IMR-90 (cell line): Measurements from ENCODE around the gene GPX4. TPM values are rescaled to one million over a fixed set of nuclear protein-coding genes. Genes with fewer than 3 reads are reported as not detected.

Experiments used
- ATAC-seq: fragments of 200-7000 bp; cut with Tn5 transposase; 2 replicates; pipeline ENCODE4 v1.9.1; 2020; ENCODE audit warnings: low read depth, mild to moderate bottlenecking, moderate library complexity
- BruUV-seq: library from RNA; stranded (reverse); fragments of 400-500 nt; replicated peaks from 2 replicates; lab custom pipeline; 2021; lab: Mats Ljungman, UMichigan
- CTCF ChIA-PET: fragments of 300-600 bp; formaldehyde crosslinking; extraction: SDS; loops from one replicate; lab custom pipeline; 2021; ENCODE audit warnings: antibody characterized with exemption; lab: Yijun Ruan, JAX
- POLR2A ChIA-PET: fragments of 300-600 bp; sonication (Branson Sonifier 250); formaldehyde crosslinking; loops from one replicate; lab custom pipeline; 2022; ENCODE audit warnings: antibody characterized with exemption; ENCODE audit not compliant: unreplicated experiment; lab: Charles Lee
- DNase-seq: peaks from one replicate; pipeline ENCODE4 v3.0.0; 2013
- H2AFZ ChIP-seq: replicated peaks from 2 replicates; pipeline ENCODE3; 2013; ENCODE audit warnings: low read length, mild to moderate bottlenecking; ENCODE audit not compliant: poor library complexity
- H2AK5ac ChIP-seq: 2 replicates; pipeline ENCODE4 v1.6.1; 2013; ENCODE audit warnings: low read depth, low read length, inconsistent platforms
- H2AK9ac ChIP-seq: replicated peaks from 2 replicates; pipeline ENCODE3; 2013; ENCODE audit warnings: mild to moderate bottlenecking, low read depth, low read length, moderate library complexity; ENCODE audit not compliant: poor library complexity
- H2BK120ac ChIP-seq: 2 replicates; pipeline ENCODE4 v1.6.1; 2013; ENCODE audit warnings: low read depth, low read length, inconsistent platforms
- H2BK15ac ChIP-seq: 3 replicates; pipeline ENCODE4 v1.6.1; 2013; ENCODE audit warnings: low read depth, low read length, inconsistent platforms
- H2BK20ac ChIP-seq: 2 replicates; pipeline ENCODE4 v1.6.1; 2013; ENCODE audit warnings: low read depth, mild to moderate bottlenecking, inconsistent platforms, low read length, moderate library complexity
- H2BK5ac ChIP-seq: 2 replicates; pipeline ENCODE4 v1.6.1; 2013; ENCODE audit warnings: mild to moderate bottlenecking, low read depth, low read length, inconsistent platforms; ENCODE audit not compliant: poor library complexity, severe bottlenecking
- H3K14ac ChIP-seq: replicated peaks from 2 replicates; pipeline ENCODE4 v1.6.1; 2013; ENCODE audit warnings: low read depth, low read length, inconsistent platforms
- H3K18ac ChIP-seq: 2 replicates; pipeline ENCODE4 v1.6.1; 2013; ENCODE audit warnings: low read depth, low read length, control low read depth
- H3K23ac ChIP-seq: 2 replicates; pipeline ENCODE4 v1.6.1; 2013; ENCODE audit warnings: low read depth, low read length, inconsistent platforms
- H3K27ac ChIP-seq: 2 replicates; pipeline ENCODE4 v1.5.1; 2013; ENCODE audit warnings: mild to moderate bottlenecking, control low read depth, low read length; ENCODE audit not compliant: insufficient read depth
- H3K27me3 ChIP-seq: 2 replicates; pipeline ENCODE4 v1.6.1; 2013; ENCODE audit warnings: low read length; ENCODE audit not compliant: control insufficient read depth, insufficient read depth
- H3K36me3 ChIP-seq: 2 replicates; pipeline ENCODE4 v1.6.1; 2013; ENCODE audit warnings: low read length, mixed read lengths; ENCODE audit not compliant: control insufficient read depth, insufficient read depth
- H3K4ac ChIP-seq: 2 replicates; pipeline ENCODE4 v1.6.1; 2013; ENCODE audit warnings: low read depth, low read length, inconsistent platforms
- H3K4me1 ChIP-seq: 2 replicates; pipeline ENCODE4 v1.6.1; 2013; ENCODE audit warnings: low read length, mixed read lengths; ENCODE audit not compliant: control insufficient read depth, insufficient read depth
- H3K4me2 ChIP-seq: 2 replicates; pipeline ENCODE4 v1.6.1; 2013; ENCODE audit warnings: low read depth, mild to moderate bottlenecking, control low read depth, low read length, moderate library complexity
- H3K4me3 ChIP-seq: 2 replicates; pipeline ENCODE4 v1.5.1; 2013; ENCODE audit warnings: low read depth, mild to moderate bottlenecking, control low read depth, low read length, moderate library complexity; ENCODE audit not compliant: insufficient read depth
- H3K56ac ChIP-seq: 2 replicates; pipeline ENCODE4 v1.6.1; 2013; ENCODE audit warnings: low read length, inconsistent platforms; ENCODE audit not compliant: insufficient read depth; ENCODE audit errors: extremely low read depth
- H3K79me1 ChIP-seq, 2 experiments: 2 replicates each; pipeline ENCODE4 v1.6.1; 2013; ENCODE audit warnings: low read length in 2 of 2, inconsistent platforms in 1 of 2, low read depth in 1 of 2
- H3K9ac ChIP-seq: 2 replicates; pipeline ENCODE4 v1.6.1; 2013; ENCODE audit warnings: low read depth, low read length, control low read depth
- H3K9me1 ChIP-seq: 2 replicates; pipeline ENCODE4 v1.6.1; 2013; ENCODE audit warnings: low read length, inconsistent platforms; ENCODE audit not compliant: insufficient read depth
- H3K9me3 ChIP-seq: 2 replicates; pipeline ENCODE4 v1.6.1; 2013; ENCODE audit warnings: low read length; ENCODE audit not compliant: control insufficient read depth, insufficient read depth
- H4K20me1 ChIP-seq: 2 replicates; pipeline ENCODE4 v1.6.1; 2013; ENCODE audit warnings: low read length, inconsistent platforms; ENCODE audit not compliant: insufficient read depth
- H4K5ac ChIP-seq: 2 replicates; pipeline ENCODE4 v1.6.1; 2013; ENCODE audit warnings: mild to moderate bottlenecking, low read depth, low read length, control low read depth
- H4K8ac ChIP-seq, 2 experiments: 2 replicates each; pipeline ENCODE4 v1.6.1; 2013; ENCODE audit warnings: low read depth in 2 of 2, low read length in 2 of 2, control low read depth in 1 of 2, inconsistent platforms in 1 of 2
- H4K91ac ChIP-seq: 2 replicates; pipeline ENCODE4 v1.6.1; 2013; ENCODE audit warnings: low read depth, low read length, inconsistent platforms; ENCODE audit not compliant: insufficient read depth
- BHLHE40 ChIP-seq: fragments of 150-350 bp; IDR thresholded peaks from 2 replicates; pipeline ENCODE4 v1.6.1; 2016; ENCODE audit warnings: mild to moderate bottlenecking, low read depth, low read length
- CEBPB ChIP-seq: IDR thresholded peaks from 2 replicates; pipeline ENCODE4 v1.6.1; 2012; ENCODE audit warnings: low read depth, low read length, improper control_type of control experiment
- CHD1 ChIP-seq: IDR thresholded peaks from 2 replicates; pipeline ENCODE4 v1.6.1; 2012; ENCODE audit warnings: low read depth, low read length, improper control_type of control experiment
- FOS ChIP-seq: fragments of 150-350 bp; IDR thresholded peaks from 2 replicates; pipeline ENCODE4 v1.6.1; 2016; ENCODE audit warnings: low read depth, low read length
- MAFK ChIP-seq: IDR thresholded peaks from 2 replicates; pipeline ENCODE4 v1.6.1; 2012; ENCODE audit warnings: low read depth, low read length, improper control_type of control experiment
- MAZ ChIP-seq: IDR thresholded peaks from 2 replicates; pipeline ENCODE4 v1.6.1; 2012; ENCODE audit warnings: low read depth, mild to moderate bottlenecking, low read length, improper control_type of control experiment, moderate library complexity, borderline replicate concordance
- MXI1 ChIP-seq: IDR thresholded peaks from 2 replicates; pipeline ENCODE4 v1.6.1; 2012; ENCODE audit warnings: low read depth, mild to moderate bottlenecking, low read length, moderate library complexity, borderline replicate concordance
- NFE2L2 ChIP-seq: fragments of 150-350 bp; IDR thresholded peaks from 2 replicates; pipeline ENCODE4 v1.6.1; 2016; ENCODE audit warnings: low read depth, mild to moderate bottlenecking, low read length
- POLR2A ChIP-seq: IDR thresholded peaks from 2 replicates; pipeline ENCODE4 v1.6.1; 2012; ENCODE audit warnings: mild to moderate bottlenecking, low read depth, low read length
- RAD21 ChIP-seq: IDR thresholded peaks from 2 replicates; pipeline ENCODE4 v1.6.1; 2012; ENCODE audit warnings: low read length, improper control_type of control experiment
- RCOR1 ChIP-seq: IDR thresholded peaks from 2 replicates; pipeline ENCODE4 v1.6.1; 2012; ENCODE audit warnings: mild to moderate bottlenecking, low read length, improper control_type of control experiment; ENCODE audit not compliant: insufficient replicate concordance
- RFX5 ChIP-seq: IDR thresholded peaks from 2 replicates; pipeline ENCODE4 v1.8.0; 2012; ENCODE audit warnings: low read depth, mild to moderate bottlenecking, low read length, moderate library complexity
- SMC3 ChIP-seq: fragments of 150-350 bp; IDR thresholded peaks from 2 replicates; pipeline ENCODE4 v1.6.1; 2016; ENCODE audit warnings: low read depth, mild to moderate bottlenecking, antibody characterized with exemption, low read length, moderate library complexity
- WGBS, 2 experiments: methylation state at CpG; one replicate each; pipeline versions ENCODE4 v1.1.5 to v1.1.7; 2013; ENCODE audit warnings: missing lambda C conversion rate in 2 of 2; ENCODE audit not compliant: insufficient read length in 1 of 2; ENCODE audit errors: extremely low coverage in 2 of 2; 5-methylcytosine and 5-hydroxymethylcytosine counted together
- dilution Hi-C: fragments of 300-500 bp; cut with HindIII; formaldehyde crosslinking; loops from one replicate; pipeline ENCODE4 v1.14.3; 2018; ENCODE audit warnings: low sequenced_read_pairs; ENCODE audit not compliant: unreplicated experiment
- in situ Hi-C: fragments of 300-500 bp; cut with MboI; formaldehyde crosslinking; loops from 3 replicates; pipeline ENCODE4 v1.14.3; 2019; ENCODE audit warnings: low sequenced_read_pairs, inconsistent platforms, mixed read lengths
- intact Hi-C: fragments of 100-400 bp; cut with micrococcal nuclease; formaldehyde crosslinking; loops from 2 replicates; pipeline ENCODE4 v1.10.0; 2022
- polyA plus RNA-seq, 3 experiments: library from polyadenylated mRNA; depleted of rRNA; stranded (reverse); fragments of >200 nt; gene quantifications; 2 replicates each; pipeline ENCODE4 v1.2.3, GENCODE V29; 2012; ENCODE audit warnings: low replicate concordance in 1 of 3
- total RNA-seq: library from RNA; depleted of rRNA; stranded (reverse); fragments of >200 nt; gene quantifications from 2 replicates; pipeline ENCODE4 v1.2.3, GENCODE V29; 2012
- TF ChIP-seq, protein P1 (sequence below): conservative IDR thresholded peaks from 2 replicates; pipeline ENCODE4 v1.5.1; 2012; ENCODE audit warnings: mild to moderate bottlenecking, low read depth, low read length, improper control_type of control experiment
- TF ChIP-seq, protein P2 (sequence below): fragments of 150-350 bp; IDR thresholded peaks from 2 replicates; pipeline ENCODE4 v1.6.1; 2017; ENCODE audit warnings: mild to moderate bottlenecking, antibody characterized with exemption, low read length, low read depth
- TF ChIP-seq, protein P3 (sequence below): fragments of 150-350 bp; IDR thresholded peaks from 2 replicates; pipeline ENCODE4 v1.6.1; 2016; ENCODE audit warnings: low read depth, mild to moderate bottlenecking, low read length, moderate library complexity, borderline replicate concordance

GPX4 gene
- total and polyA plus RNA-seq, 2 of the 4 experiments (the other 2 are of a cell fraction): 357 to 1,083 TPM

DNA sequence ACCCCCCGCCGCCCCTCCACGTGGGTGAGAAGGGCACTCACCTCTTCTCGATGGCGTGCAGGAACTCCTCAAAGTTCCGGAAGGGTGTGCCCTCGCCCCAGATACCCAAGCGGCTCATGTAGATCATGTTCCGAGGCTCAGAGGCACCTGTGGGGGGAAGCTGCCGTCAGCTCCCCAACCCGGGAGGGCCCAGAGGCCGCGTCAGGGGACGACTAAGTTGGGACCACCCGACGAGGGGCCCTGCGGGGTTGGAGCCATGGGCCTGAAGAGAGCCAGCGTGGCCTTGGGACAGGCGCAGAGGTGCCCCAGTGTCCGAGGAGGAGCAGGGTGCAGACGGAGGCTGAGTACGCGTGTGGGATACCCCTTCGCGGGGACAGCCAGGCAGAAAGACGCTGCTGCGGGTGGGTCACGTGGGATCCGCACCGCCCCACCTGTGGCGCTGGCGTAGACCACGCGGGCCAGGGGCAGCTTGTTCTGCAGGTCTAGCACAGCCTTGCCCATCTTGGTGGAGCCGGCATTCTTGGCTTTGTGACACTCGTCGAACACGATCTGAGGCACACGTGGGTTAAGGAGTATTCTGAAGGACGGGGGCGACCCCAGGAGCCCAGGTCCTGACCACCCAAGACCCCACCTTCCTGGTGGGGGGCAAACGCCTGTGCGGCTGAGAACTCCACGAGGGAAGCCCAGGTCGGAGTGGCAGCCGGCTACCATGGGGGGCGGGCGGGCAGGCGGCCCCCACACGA, 15.9 kb downstream of the GPX4 start:
- BruUV-seq: no TSS peak
- no peak overlapping the region for H2AFZ ChIP-seq
- DNase-seq: no peak
- peaks cover 88% of the 10 kb centered on the region for H3K36me3 ChIP-seq
- H3K4me1 ChIP-seq: 0 out of 2 replicates have a peak, but pooled peaks cover 2% of the 10 kb centered on the region
- H2AK9ac ChIP-seq: no peak overlapping the region
- no peaks in the 10 kb centered on the region for H3K9me3 ChIP-seq
- H3K4me2 ChIP-seq: no peak overlapping the region
- intact Hi-C loops: no loop called here
- H3K18ac ChIP-seq: no peak overlapping the region
- no peak overlapping the region for H2AK5ac ChIP-seq
- H3K23ac ChIP-seq: no peak overlapping the region
- no peak overlapping the region for H3K9ac ChIP-seq
- no peak overlapping the region for H4K91ac ChIP-seq
- dilution Hi-C loops: no loop called here
- peaks cover 13% of the 10 kb centered on the region for H4K20me1 ChIP-seq
- no peak overlapping the region for H2BK5ac ChIP-seq
- no peak overlapping the region for H2BK15ac ChIP-seq
- H3K14ac ChIP-seq: no peak overlapping the region
- 93% methylated on average over 28 of the region's 50 CpGs; no CpG with 5 or more reads in 1 of the 2 experiments for WGBS, 2 experiments
- ChIA-PET POLR2A (no interaction called here), CTCF (no interaction called here)
- in situ Hi-C loops: no loop called here
- no peak overlapping the region for H4K5ac ChIP-seq
- H3K56ac ChIP-seq: no peak overlapping the region
- H3K79me1 ChIP-seq: peaks cover 16 to 43% of the 10 kb centered on the region in 2 experiments
- no peak overlapping the region for H4K8ac ChIP-seq
- H2BK120ac ChIP-seq: no peak overlapping the region
- H3K4me3 ChIP-seq: no peak overlapping the region
- TF ChIP-seq, protein P1, sequence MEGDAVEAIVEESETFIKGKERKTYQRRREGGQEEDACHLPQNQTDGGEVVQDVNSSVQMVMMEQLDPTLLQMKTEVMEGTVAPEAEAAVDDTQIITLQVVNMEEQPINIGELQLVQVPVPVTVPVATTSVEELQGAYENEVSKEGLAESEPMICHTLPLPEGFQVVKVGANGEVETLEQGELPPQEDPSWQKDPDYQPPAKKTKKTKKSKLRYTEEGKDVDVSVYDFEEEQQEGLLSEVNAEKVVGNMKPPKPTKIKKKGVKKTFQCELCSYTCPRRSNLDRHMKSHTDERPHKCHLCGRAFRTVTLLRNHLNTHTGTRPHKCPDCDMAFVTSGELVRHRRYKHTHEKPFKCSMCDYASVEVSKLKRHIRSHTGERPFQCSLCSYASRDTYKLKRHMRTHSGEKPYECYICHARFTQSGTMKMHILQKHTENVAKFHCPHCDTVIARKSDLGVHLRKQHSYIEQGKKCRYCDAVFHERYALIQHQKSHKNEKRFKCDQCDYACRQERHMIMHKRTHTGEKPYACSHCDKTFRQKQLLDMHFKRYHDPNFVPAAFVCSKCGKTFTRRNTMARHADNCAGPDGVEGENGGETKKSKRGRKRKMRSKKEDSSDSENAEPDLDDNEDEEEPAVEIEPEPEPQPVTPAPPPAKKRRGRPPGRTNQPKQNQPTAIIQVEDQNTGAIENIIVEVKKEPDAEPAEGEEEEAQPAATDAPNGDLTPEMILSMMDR: no peak
- TF ChIP-seq RCOR1: no peak
- TF ChIP-seq RFX5: no peak
- no peak for TF ChIP-seq RAD21
- TF ChIP-seq CHD1: no peak
- TF ChIP-seq SMC3: no peak
- TF ChIP-seq MXI1: no peak
- TF ChIP-seq MAFK: no peak
- TF ChIP-seq POLR2A: no peak
- no peak for TF ChIP-seq FOS
- no peak for TF ChIP-seq NFE2L2
- no peak for TF ChIP-seq MAZ
- TF ChIP-seq, protein P2, sequence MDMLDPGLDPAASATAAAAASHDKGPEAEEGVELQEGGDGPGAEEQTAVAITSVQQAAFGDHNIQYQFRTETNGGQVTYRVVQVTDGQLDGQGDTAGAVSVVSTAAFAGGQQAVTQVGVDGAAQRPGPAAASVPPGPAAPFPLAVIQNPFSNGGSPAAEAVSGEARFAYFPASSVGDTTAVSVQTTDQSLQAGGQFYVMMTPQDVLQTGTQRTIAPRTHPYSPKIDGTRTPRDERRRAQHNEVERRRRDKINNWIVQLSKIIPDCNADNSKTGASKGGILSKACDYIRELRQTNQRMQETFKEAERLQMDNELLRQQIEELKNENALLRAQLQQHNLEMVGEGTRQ: no peak
- no peak for TF ChIP-seq BHLHE40
- TF ChIP-seq CEBPB: no peak
- TF ChIP-seq, protein P3, sequence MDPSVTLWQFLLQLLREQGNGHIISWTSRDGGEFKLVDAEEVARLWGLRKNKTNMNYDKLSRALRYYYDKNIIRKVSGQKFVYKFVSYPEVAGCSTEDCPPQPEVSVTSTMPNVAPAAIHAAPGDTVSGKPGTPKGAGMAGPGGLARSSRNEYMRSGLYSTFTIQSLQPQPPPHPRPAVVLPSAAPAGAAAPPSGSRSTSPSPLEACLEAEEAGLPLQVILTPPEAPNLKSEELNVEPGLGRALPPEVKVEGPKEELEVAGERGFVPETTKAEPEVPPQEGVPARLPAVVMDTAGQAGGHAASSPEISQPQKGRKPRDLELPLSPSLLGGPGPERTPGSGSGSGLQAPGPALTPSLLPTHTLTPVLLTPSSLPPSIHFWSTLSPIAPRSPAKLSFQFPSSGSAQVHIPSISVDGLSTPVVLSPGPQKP: no peak
- H3K9me1 ChIP-seq: no peaks in the 10 kb centered on the region
- H2BK20ac ChIP-seq: no peak overlapping the region
- H3K27me3 ChIP-seq: no peaks in the 10 kb centered on the region
- H3K4ac ChIP-seq: no peak overlapping the region
- ATAC-seq: no peak
- no peak overlapping the region for H3K27ac ChIP-seq
